ENCODE measurements around the gene ZG16.
A peak's percentile ranks its signal among the peaks of the same experiment; 100 is the strongest.
"Not testable (repeated sequence)": the region's sequence is repeated elsewhere in the genome, so short reads cannot be mapped to it uniquely, and the experiment has no call there.

ZG16 gene

DNA sequence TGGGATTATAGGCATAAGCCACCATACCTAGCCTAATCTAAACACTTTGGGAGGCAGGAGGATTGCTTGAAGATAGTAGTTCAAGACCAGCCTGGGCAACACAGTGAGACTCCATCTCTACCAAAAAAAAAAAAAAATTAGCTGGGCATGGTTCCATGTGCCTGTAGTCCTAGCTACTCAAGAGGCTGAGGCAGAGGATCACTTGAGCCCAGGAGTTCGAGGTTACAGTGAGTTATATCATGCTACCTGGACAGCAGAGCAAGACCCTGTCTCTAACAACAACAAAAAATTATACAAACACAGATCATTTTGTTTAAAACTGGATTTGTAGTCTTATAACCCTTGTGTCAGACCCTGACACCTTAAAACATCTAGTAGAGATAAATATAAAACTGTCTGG is 24.5 kb upstream of the ZG16 start:
- DNase-seq = no peak

DNA sequence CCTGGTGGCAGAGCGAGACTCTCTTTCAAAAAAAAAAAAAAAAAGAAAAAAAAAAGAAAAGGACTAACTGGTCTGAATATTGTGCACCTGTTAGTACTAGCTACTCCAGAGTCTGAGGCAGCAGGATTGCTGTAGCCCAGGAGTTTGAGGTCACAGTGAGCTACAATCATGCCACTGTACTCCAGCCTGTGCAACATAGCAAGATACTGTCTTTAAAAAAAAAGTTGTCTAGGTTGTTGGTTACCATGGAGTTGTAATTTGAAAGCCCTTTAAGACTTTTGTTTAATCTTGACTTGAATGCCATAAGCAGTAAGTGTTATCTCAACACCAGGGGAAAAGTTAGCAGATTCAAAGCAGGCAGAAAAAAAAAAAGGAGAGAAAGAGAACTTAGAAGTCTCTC is 21.4 kb upstream of the ZG16 start:
- DNase-seq = peak; percentile 46

GRCh38 chr16:29757086-29757485 is 21.0 kb upstream of the ZG16 start:
- DNase-seq = not testable (repeated sequence)

DNA sequence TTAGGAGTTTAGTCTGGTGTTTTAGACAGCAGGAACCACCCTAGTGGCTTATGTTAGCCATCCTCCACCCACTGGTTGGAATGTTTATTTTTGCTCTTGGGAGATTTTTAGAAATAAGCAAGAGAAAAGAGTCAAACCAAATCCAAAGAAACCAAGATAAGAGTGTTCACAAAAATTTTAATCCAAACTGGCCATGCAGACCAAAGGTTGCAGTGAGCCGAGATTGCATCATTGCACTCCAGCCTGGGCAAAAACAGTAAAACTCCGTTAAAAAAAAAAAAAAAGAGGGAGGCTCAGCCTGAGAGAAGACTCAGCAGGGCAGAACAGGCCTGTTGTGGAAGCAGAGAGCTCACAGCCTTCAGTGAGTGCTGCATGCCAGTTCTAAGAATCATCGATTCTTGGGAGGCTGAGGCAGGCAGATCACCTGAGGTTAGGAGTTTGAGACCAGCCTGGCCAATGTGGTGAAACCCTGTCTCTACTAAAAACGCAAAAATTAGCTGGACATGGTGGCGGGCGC is 20.0 kb upstream of the ZG16 start:
- DNase-seq = no peak

DNA sequence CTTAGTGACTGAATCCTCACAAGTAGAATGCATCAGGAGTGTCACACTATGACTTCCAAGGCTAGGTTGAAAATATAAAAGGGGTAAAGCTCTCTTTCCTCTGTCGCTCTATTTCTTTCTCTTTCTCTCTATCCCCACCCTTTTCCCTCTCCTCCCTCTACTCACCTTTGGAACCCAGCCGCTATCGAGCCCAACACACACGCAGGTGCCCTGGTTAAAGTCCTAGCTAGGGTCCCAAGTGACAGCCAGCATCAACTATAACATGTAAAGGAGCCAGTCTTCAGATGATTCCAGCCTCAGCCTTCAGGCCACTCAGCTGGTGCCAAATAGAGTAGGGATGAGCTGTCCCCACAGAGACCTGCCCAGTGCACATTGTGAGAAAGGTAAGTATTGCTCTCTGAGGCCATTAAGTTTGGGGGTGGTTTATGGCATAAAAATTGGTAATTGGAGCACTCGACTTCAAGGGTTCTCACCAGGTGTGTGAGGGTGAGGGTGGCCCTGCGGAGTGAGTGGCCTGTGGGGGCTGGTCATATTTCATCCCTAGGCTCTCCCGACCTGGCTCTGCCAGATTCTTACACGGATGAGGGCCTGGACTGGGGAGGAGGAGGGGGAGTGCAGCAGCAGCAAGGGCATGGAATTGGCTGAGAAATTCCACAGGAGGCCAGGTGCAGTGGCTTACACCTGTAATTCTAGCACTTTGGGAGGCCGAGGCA is 17.3 kb upstream of the ZG16 start:
- no peak for DNase-seq

DNA sequence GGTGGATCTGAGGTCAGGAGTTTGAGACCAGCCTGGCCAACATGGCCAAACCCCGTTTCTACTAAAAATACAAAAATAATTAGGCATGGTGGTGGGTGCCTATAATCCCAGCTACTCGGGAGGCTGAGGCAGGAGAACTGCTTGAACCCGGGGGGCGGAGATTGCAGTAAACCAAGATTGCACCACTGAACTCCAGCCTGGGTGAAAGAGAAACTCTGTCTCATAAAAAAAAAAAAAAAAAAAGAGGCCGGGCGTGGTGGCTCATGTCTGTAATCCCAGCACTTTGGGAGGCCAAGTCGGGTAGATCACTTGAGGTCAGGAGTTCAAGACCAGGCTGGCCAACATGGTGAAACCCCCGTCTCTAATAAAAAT is 16.8 kb upstream of the ZG16 start:
- not testable (repeated sequence) for DNase-seq

DNA sequence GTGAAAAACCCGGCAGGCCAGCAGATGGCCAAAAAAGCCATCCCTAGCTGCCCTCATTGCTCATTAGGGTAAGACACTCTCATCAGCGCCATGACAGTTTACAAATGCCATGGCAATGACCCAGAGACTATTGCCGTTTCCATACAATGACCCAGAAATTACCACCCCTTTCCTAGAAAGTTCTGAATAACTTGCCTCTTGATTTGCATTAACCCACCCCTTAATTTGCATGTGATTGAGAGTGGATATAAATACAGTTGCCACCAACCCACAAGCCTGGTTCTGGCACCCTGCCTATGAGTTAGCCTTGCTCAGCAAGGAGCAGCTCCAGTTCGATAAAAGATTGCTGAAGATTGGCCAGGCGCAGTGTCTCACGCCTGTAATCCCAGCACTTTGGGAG is 16.2 kb upstream of the ZG16 start:
- DNase-seq = peak; percentile 47

DNA sequence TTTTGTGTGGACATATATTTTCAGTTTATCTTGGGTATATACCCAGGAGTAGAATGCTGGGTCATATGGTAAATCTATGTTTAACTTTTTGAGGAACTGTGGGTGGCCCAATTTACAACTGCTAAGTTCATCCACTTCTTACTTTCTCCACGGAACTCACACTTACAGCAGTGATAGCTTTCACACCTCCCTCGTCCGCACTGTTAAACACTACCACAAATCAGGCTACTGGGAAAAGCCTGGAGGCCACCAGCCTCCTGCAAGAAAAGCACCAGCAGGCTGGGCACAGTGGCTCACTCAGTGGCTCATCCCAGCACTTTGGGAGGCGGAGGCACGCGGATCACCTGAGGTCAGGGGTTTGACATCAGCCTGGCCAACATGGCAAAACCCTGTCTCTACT is 14.7 kb upstream of the ZG16 start:
- no peak for DNase-seq

- DNase-seq = no peak
Observed at GRCh38 chr16:29765167-29766032, 12.7 kb upstream of the ZG16 start.

GRCh38 chr16:29766571-29766970 is 11.5 kb upstream of the ZG16 start:
- no peak for DNase-seq

GRCh38 chr16:29767062-29767461 is 11.0 kb upstream of the ZG16 start:
- no peak for DNase-seq

GRCh38 chr16:29769507-29769906 is 8.5 kb upstream of the ZG16 start:
- no peak for DNase-seq

GRCh38 chr16:29770250-29770929 is 7.7 kb upstream of the ZG16 start:
- DNase-seq = no peak

- peak; percentile 33 for DNase-seq
Observed at GRCh38 chr16:29772330-29772729, 5.7 kb upstream of the ZG16 start.

GRCh38 chr16:29774730-29775129 is 3.3 kb upstream of the ZG16 start:
- DNase-seq = no peak

- no peak for DNase-seq
Observed at GRCh38 chr16:29775742-29776408, 2.2 kb upstream of the ZG16 start.

DNA sequence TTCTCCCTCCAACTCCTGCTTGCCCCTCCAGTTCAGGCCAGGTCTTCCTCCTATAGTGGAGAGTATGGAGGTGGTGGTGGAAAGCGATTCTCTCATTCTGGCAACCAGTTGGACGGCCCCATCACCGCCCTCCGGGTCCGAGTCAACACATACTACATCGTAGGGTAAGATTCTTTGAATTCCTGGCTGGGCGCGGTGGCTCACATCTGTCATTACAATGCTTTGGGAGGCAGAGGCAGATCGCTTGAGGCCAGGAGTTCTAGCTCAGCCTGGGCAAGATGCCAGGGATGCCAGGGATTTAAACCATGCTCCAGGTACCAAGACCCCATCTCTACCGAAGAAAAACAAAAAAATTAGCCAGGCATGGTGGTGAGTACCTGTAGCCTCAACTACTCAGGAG is 1.4 kb downstream of the ZG16 start:
- DNase-seq = no peak

DNA sequence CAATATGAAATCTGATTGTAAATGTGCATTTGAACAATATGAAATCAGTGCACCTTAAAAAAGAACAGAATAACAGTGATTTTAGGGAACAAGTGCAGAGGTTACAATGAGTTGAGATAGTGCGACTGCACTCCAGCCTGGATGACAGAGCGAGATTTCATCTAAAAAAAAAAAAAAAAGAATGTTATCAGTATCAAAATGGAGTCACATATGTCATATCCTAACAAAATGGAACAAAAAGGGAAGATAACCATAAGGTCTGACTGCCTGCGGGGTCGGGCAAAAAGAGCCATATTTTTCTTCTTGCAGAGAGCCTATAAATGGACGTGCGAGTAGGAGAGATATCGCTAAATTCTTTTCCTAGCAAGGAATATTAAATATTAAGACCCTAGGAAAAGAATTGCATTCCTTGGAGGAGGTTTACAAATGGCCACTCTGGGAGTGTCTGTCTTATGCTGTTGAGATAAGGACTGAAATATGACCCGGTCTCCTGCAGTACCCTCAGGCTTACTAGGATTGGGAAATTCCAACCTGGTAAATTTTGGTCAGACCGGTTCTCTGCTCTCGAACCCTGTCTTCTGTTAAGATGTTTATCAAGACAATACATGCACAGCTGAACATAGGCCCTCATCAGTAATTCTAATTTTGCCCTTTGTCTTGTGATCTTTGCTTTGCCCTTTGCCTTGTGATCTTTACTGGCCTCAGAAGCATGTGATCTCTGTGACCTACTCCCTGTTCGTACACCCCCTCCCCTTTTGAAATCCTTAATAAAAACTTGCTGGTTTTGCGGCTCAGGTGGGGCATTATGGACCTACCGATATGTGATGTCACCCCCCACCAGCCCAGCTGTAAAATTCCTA is 5.3 kb downstream of the ZG16 start:
- DNase-seq = not testable (repeated sequence)

- DNase-seq = no peak
Observed at GRCh38 chr16:29784157-29784556, 6.1 kb downstream of the ZG16 start.

GRCh38 chr16:29784901-29785500 is 6.9 kb downstream of the ZG16 start:
- peak; percentile 84 for DNase-seq

DNA sequence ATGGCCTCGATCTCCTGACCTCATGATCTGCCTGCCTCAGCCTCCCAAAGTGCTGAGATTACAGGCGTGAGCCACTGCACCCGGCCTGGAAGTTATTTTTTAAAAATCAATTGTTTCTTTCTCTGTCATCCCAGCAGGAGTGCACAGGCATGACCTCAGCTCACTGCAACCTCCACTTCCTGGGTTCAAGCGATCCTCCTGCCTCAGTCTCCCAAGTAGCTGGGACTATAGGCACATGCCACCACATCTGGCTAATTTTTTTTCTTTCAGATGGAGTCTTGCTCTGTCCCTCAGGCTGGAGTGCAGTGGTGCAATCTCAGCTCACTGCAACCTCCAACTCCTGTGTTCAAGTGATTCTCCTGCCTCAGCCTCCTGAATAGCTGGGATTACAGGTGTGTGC is 9.1 kb downstream of the ZG16 start:
- DNase-seq = not testable (repeated sequence)

DNA sequence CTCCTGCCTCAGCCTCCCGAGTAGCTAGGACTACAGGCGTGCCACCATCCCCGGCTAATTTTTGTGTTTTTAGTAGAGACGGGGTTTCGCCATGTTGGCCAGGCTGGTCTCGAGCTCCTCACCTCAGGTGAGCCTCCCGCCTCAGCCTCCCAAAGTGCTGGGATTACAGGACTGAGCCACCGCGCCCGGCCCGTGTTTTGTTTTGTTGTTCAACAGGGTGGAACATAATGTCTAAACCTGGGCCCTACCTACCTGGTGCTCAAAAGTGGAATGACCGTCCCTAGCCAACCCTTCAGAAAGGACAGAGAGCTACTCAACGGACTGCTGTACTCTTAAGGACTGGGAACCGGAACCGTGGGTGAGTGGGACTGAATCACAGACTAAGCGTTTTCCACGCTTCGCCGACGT is 11.7 kb downstream of the ZG16 start:
- no peak for DNase-seq

Data from hematopoietic multipotent progenitor cell treated with erythropoietin and hydrocortisone succinate and interleukin-3 and kit ligand, for 6 days (in vitro differentiated cells).